ENCODE results near the gene C4orf33. TPM values are rescaled to one million over a fixed set of nuclear protein-coding genes. Genes with fewer than 3 reads are reported as not detected.

The C4orf33 gene
- polyA plus RNA-seq, 1 donor from 2014 or later, result 7.7 TPM

DNA sequence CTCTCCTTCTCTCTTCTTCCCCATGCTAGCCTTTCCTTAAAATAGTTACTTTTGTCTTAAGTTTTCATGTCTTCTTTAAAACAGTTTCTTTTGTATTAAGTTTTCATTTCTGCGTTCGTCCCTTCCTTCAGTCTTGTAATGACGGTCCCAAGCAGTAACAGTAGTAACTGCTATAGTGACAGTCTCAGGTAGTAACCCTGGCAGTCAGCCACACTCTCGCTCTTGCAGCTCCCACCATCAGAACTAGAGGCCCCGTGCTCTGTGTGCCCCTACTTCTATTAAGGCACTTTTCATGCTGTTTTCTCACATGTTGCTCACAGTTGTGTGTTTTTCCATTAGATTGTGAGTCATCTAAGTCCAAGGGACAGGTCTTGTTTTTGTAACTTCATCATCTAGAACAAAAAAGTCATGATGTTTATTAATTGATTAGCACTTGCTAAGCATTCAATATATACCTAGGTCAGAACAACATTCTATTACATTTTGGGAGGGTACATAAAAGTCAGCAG, 49.3 kb downstream of the C4orf33 start:
- Mint-ChIP-seq H3K4me1 (no peaks in the 10 kb centered on the region), H3K36me3 (no peaks in the 10 kb centered on the region), H3K4me3 (no peak overlapping the region), H3K9me3 (no peaks in the 10 kb centered on the region), H3K27me3 (no peaks in the 10 kb centered on the region), H3K27ac (no peak overlapping the region)

DNA sequence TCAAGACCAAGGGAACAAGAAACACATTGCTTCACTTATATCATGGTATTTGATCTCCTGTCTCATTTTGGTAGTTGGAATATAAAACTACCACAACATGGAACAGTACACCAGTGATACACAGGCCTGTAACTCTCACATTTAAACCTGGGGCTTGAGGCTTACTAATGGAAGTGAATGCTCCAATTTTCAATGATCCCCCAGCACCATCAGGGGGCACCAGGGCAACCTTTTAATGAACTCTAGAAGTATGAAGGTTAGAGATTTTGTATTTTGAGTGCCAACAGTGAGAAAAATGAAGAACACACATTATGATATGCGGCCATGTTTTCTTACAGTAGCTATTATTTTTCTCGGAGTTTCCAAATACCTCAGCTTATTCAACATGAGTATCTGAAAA, 50.7 kb downstream of the C4orf33 start:
- Mint-ChIP-seq H3K4me3 (no peak overlapping the region), H3K9me3 (no peaks in the 10 kb centered on the region), H3K4me1 (no peaks in the 10 kb centered on the region), H3K27me3 (no peaks in the 10 kb centered on the region), H3K27ac (no peak overlapping the region), H3K36me3 (no peaks in the 10 kb centered on the region)

DNA sequence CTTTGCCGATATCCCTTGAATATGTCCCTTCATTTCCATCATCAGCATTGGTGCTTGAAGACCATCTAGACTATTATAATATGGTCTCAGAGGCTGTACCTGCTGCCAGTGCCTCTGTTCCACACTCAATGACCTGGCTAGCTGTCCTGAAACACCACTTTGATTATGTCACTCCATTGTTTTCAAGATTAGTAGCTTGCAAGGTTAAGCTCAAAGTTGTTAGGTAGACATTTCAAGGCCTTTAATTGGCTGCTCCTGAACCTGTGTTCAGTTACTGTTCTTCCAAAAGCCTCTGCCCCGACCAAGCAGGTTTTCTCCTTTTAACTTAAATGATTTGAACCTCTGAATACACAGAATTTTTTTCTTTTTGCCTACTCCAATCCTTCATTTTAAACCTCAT, 52.9 kb downstream of the C4orf33 start:
- Mint-ChIP-seq H3K27me3 (no peaks in the 10 kb centered on the region), H3K27ac (no peak overlapping the region), H3K4me3 (no peak overlapping the region), H3K4me1 (no peaks in the 10 kb centered on the region), H3K9me3 (no peaks in the 10 kb centered on the region), H3K36me3 (no peaks in the 10 kb centered on the region)

DNA sequence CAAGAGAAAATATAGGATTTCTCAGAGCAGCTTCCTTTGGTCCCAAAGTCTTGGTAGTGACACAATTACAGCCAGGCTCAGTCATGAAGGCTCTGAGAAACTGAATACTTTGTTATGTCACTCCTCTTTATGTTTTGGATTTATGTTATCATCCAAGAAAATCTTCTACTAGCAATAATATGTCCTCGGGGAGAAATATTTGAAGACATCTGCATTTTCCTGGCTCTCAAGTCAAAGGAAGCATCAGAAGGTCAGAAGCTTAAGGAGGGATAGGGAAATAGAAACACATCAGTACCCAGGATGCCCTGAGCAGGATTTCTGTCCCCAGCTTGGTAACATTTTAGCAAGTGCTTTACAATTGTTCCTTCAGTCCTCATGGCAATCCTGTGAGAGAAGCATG, 54.0 kb downstream of the C4orf33 start:
- no peak overlapping the region for H3K27ac Mint-ChIP-seq
- no peaks in the 10 kb centered on the region for H3K9me3 Mint-ChIP-seq
- H3K36me3 Mint-ChIP-seq, result no peaks in the 10 kb centered on the region
- H3K4me3 Mint-ChIP-seq, result no peak overlapping the region
- no peaks in the 10 kb centered on the region for H3K27me3 Mint-ChIP-seq
- no peaks in the 10 kb centered on the region for H3K4me1 Mint-ChIP-seq

DNA sequence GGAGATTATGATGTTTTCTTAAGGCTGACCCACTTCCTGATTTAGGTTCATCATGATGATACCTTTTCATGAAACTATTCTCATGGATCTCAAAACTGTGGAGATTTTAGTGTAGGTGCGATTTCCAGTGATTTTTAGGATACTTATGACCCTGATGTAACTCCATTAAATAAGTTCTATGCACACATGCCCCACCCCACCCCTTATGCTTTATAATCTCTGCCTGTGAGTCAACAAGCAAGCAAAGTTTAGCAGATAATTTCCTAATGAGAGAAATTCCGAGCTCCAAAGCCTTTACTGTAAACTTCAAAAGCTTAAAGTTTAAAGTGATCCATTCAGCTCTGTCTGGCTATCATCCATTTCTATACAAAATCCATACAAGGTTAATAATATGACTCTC, 56.4 kb downstream of the C4orf33 start:
- Mint-ChIP-seq H3K36me3 (no peaks in the 10 kb centered on the region), H3K27me3 (no peaks in the 10 kb centered on the region), H3K27ac (no peak overlapping the region), H3K4me3 (no peak overlapping the region), H3K4me1 (no peaks in the 10 kb centered on the region), H3K9me3 (no peaks in the 10 kb centered on the region)

DNA sequence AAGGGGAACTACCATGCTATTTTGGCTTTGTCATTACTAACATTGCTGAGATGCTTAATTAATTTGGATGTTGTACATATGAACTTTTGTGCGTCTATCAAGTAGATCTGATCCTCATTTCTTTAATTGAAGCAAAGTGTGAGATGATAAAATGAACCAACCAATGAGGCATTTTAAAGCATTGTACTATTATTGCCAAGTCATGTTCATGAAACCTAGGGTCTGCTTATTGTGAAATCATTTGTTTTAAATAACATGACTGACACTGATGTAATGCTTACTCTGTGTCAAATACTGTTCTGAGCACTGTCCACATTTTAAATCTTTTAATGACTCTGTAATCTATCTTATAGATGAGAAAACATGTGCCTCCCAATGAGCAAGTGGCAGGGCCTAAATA, 57.7 kb downstream of the C4orf33 start:
- H3K9me3 Mint-ChIP-seq, result no peaks in the 10 kb centered on the region
- H3K4me3 Mint-ChIP-seq, result no peak overlapping the region
- no peaks in the 10 kb centered on the region for H3K27me3 Mint-ChIP-seq
- H3K27ac Mint-ChIP-seq, result no peak overlapping the region
- no peaks in the 10 kb centered on the region for H3K36me3 Mint-ChIP-seq
- no peaks in the 10 kb centered on the region for H3K4me1 Mint-ChIP-seq

DNA sequence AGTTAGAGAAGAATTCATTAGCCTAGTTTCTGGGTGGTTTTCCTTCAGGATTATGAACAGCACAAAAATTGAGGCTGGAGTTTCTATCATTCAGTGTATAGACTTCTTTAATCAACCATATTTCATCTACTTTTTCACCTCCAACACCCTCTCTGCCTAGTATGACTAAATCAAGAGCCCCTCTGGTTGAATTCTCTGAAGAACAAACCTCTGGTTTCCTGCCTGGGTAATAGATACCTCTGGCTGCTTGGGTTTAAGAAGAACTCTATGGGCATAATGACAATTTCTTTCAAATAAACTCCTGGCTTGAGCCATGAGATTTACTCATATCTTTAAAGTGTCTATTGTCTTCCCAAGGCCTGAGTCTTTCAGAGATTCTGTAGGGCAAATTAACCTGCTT, 66.5 kb downstream of the C4orf33 start:
- H3K9me3 Mint-ChIP-seq, result no peaks in the 10 kb centered on the region
- H3K27me3 Mint-ChIP-seq, result peaks cover 14% of the 10 kb centered on the region
- no peak overlapping the region for H3K4me3 Mint-ChIP-seq
- no peak overlapping the region for H3K27ac Mint-ChIP-seq
- no peaks in the 10 kb centered on the region for H3K36me3 Mint-ChIP-seq
- peaks cover 0 to 2% (median 0%) of the 10 kb centered on the region in 3 donors for H3K4me1 Mint-ChIP-seq

DNA sequence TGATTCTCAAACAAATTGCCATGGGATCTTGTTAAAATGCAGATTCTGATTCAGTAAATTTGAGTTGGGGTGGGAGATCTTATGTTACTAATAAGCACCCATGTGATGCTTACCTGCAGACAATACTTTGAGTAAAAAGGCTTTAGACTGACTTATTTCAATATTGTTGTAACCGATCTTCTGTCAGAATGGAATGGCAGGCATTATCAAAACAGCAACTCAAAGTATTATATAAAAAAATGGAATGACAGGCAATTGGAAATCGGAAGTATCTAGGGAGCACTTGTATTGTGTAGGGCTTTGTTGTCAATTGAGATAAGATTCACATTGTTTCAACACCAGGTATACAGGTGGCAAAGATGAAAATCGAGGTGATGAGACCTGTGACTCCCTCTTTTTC, 67.5 kb downstream of the C4orf33 start:
- Mint-ChIP-seq H3K27ac (no peak overlapping the region), H3K27me3 (peaks cover 14% of the 10 kb centered on the region), H3K4me3 (no peak overlapping the region), H3K4me1 (peaks cover 0 to 2% (median 0%) of the 10 kb centered on the region in 3 donors), H3K36me3 (no peaks in the 10 kb centered on the region), H3K9me3 (no peaks in the 10 kb centered on the region)

DNA sequence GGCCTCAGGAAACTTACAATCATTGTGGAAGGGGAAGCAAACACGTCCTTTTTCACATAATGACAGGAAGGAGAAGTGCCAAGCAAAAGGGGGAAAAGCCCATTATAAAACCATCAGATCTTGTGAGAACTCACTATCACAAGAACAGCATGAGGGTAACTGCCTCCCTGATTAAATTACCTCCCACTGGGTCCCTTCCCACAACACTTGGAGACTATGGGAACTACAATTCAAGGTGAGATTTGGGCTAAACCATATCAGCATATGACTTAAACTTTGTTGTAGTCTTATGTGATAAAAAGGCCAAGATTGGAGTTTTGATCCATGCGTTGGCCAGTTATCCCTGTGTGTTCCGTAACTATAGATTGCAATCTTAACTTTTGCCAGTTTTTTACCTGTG, 68.3 kb downstream of the C4orf33 start:
- no peaks in the 10 kb centered on the region for H3K36me3 Mint-ChIP-seq
- peaks cover 14% of the 10 kb centered on the region for H3K27me3 Mint-ChIP-seq
- no peak overlapping the region for H3K4me3 Mint-ChIP-seq
- H3K27ac Mint-ChIP-seq, result no peak overlapping the region
- peaks cover 0 to 2% (median 0%) of the 10 kb centered on the region in 3 donors for H3K4me1 Mint-ChIP-seq
- H3K9me3 Mint-ChIP-seq, result no peaks in the 10 kb centered on the region

Other genes with a start within 250 kb of the C4orf33 start
- gene SCLT1, start 2.6 kb upstream of the C4orf33 start, polyA plus RNA-seq, result 9.1 TPM